ENCODE results near the gene BAG5.
"Not testable (repeated sequence)": the region's sequence is repeated elsewhere in the genome, so short reads cannot be mapped to it uniquely, and the experiment has no call there.

The BAG5 gene

GRCh38 chr14:103522649-103523574, 39.5 kb downstream of the BAG5 start, which contains the start of gene CKB:
CKB (minus strand) TSS chr14:103522830; CDS start chr14:103522493, 337 bp downstream.
- no peak for DNase-seq (ENCODE audit: low read depth in 2 of 2)

- DNase-seq (ENCODE audit: low read depth in 2 of 2) = no peak
Observed at GRCh38 chr14:103521951-103522563, 40.4 kb downstream of the BAG5 start.

GRCh38 chr14:103521438-103521950, 41.0 kb downstream of the BAG5 start:
- DNase-seq (ENCODE audit: low read depth in 2 of 2) = no peak

GRCh38 chr14:103520657-103521437, 41.6 kb downstream of the BAG5 start:
- DNase-seq (ENCODE audit: low read depth in 2 of 2) = peak; percentile 36 to 40

- DNase-seq (ENCODE audit: low read depth in 2 of 2) = no peak
Observed at GRCh38 chr14:103520269-103520656, 42.2 kb downstream of the BAG5 start.

GRCh38 chr14:103519837-103520212, 42.6 kb downstream of the BAG5 start:
- DNase-seq (ENCODE audit: low read depth in 2 of 2) = no peak

- DNase-seq (ENCODE audit: low read depth in 2 of 2) = no peak
Observed at GRCh38 chr14:103519043-103519836, 43.2 kb downstream of the BAG5 start.

- DNase-seq (ENCODE audit: low read depth in 2 of 2) = peak; percentile 55
Observed at GRCh38 chr14:103518422-103519042, 43.9 kb downstream of the BAG5 start.

GRCh38 chr14:103517721-103518421, 44.6 kb downstream of the BAG5 start:
- DNase-seq (ENCODE audit: low read depth in 2 of 2) = no peak

GRCh38 chr14:103517174-103517566, 45.3 kb downstream of the BAG5 start:
- no peak for DNase-seq (ENCODE audit: low read depth in 2 of 2)

- no peak for DNase-seq (ENCODE audit: low read depth in 2 of 2)
Observed at GRCh38 chr14:103516426-103517173, 45.9 kb downstream of the BAG5 start.

GRCh38 chr14:103514596-103515421, 47.6 kb downstream of the BAG5 start:
- DNase-seq (ENCODE audit: low read depth in 2 of 2) = no peak

GRCh38 chr14:103512701-103513611, 49.5 kb downstream of the BAG5 start:
- no peak for DNase-seq (ENCODE audit: low read depth in 2 of 2)

GRCh38 chr14:103512180-103512579, 50.3 kb downstream of the BAG5 start:
- DNase-seq (ENCODE audit: low read depth in 2 of 2) = not testable (repeated sequence)

- no peak for DNase-seq (ENCODE audit: low read depth in 2 of 2)
Observed at GRCh38 chr14:103510724-103511693, 51.4 kb downstream of the BAG5 start.

Data from stimulated activated CD8-positive, alpha-beta memory T cell treated with anti-CD3 and anti-CD28 coated beads, Interleukin-2, amount 100 ng/mL, for 48 hours (primary cell).